ENCODE measurements around the gene C21orf58.

C21orf58 gene

DNA sequence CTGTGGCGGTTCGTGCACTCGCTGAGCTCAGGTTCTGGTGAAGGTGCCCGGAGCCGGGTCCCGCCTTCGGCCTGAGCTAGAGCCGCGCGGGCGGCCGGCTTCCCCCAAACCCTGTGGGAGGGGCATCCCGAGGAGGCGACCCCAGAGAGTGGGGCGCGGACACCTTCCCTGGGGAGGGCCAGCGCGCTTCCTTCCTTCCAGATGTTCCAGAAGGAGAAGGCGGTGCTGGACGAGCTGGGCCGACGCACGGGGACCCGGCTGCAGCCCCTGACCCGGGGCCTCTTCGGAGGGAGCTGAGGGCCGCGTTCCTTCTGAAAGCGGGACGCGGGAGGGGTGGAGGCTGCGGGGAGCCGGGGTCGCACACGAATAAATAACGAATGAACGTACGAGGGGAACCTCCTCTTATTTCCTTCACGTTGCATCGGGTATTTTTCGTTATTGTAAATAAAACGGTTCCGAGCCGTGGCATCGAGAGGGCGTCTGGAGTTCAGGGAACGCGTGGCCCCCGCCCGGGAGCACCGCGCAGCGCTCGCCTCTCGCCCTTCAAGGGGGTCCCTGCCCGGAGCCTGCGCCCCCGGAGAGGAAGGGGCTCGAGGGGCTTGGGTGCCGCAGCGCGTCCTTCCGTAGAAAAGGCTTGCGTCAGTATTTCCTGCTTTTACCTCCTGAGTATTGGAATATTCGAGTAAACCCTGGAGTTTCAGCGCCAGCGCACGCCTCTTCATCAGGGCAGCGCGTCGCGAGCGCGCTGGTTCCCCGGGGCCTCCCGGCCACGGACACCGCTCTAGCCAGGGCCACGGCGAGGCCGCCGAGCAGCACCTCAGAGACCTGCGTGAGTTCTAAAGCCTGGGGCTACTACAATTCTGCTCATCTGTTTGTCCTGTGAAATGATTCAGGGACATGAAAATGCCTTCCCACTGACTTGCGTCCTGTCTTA, 26.1 kb downstream of the C21orf58 start:
- in situ Hi-C loops (cut with MboI; ENCODE audit: low sequenced_read_pairs): no loop called here

DNA sequence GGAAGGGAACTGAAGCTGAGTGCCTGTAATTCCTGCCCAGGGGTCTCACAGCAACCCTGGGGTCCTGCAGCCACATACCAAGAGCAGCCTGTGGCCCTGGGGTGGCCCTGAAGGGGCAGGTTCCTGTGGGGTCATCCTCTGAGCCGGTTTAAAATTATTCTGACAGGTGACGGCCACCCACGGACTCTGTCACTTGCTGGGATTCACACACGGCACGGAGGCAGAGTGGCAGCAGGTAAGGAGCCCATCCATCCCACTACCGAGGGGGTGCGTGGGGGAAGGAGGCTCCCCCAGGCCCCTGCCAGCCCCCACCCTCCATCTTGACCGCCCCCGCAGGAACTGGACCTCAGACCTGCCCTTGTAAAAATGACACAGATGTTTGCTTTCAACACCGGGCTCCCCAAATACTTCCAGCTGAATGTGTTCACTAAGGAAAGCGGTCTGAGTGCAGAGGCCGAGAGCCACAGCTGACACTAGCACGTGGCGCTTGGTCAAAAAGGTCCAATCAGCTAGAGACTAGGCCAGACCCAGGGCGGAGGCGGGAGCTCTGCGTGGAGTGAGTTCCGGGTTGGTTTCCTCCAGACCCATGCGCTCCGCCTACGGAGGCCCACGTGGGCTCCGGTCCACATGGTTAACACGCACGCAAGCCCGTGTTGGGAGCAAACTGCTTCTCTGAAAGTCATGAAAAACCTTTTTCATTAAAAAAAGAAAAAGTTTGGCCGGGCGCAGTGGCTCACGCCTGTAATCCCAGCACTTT, 27.5 kb downstream of the C21orf58 start:
- in situ Hi-C loops (cut with MboI; ENCODE audit: low sequenced_read_pairs): no loop called here

DNA sequence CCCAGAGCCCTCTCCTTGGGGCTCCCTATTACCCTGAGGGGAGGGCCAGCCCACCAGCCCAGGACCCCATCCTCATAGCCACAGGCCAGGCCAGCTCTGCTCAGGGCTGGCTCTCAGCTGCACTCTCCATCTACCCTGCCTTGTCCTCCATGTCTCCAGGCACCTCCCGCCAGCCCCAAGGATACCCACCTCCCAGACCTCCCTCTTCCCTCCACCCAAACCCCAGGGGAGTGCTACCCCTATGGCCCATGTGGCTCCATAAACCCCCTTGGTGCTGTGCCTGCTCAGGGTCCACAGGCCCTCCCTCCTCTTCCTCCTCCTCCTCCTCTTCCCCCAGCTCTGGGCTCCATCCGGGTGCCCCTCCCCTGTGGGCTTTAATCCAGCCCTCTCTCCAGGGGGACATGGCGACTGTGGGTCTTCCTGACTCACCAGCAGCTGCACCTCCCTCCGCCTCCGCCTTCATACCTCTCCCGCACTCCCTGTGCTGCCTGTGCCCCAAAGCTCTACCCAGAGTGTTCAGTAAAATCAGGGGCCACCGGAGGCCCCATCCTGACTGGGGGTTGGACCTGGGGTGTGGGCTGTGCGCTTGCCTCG, 28.4 kb downstream of the C21orf58 start:
- in situ Hi-C loops (cut with MboI; ENCODE audit: low sequenced_read_pairs): no loop called here

DNA sequence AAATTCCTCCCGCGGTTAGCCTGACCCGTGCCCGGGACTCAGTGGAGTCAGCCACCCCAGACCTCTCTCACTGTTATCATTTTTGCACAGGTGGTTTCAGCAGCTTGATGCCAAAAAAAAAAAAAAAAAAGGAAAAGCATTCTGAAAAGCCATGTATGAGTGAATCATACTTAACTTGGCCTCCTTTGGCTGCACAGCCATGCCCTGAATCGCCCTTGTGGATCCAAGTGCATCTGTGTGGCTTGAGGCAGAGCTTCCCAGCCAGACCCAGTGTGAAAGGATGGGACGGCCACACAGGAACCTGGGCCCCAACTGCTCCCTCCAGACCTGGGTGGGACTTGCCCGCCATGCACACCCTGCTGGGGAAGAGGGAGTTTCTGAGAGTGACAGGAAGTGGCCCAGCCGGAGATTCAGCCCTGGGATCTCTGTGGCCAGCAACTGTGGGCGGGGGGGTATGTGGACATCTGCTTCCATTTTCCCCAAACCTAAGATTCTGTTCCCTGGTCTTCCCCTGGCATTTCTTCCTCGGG, 29.0 kb downstream of the C21orf58 start:
- in situ Hi-C loops (cut with MboI; ENCODE audit: low sequenced_read_pairs): no loop called here

DNA sequence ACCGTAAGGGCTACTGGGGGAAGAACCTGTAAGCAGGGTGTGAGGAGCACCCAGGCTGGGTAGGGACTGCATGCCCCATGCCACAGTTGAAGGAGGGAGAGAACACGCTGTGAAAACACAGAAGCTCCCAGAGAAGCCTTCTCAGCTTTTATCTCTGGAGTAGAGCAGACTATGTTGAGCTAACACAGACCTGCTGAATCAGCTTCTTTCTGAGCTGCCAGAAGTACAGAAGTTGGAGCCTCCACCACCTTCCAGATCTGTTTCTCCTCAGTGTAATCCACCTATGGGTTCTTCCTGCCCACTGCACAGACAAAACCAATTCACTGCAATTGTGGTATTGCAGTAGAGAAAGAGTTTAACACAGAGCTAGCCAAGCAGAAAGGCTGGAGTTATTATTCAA, 32.1 kb downstream of the C21orf58 start:
- in situ Hi-C loops (cut with MboI; ENCODE audit: low sequenced_read_pairs): no loop called here

DNA sequence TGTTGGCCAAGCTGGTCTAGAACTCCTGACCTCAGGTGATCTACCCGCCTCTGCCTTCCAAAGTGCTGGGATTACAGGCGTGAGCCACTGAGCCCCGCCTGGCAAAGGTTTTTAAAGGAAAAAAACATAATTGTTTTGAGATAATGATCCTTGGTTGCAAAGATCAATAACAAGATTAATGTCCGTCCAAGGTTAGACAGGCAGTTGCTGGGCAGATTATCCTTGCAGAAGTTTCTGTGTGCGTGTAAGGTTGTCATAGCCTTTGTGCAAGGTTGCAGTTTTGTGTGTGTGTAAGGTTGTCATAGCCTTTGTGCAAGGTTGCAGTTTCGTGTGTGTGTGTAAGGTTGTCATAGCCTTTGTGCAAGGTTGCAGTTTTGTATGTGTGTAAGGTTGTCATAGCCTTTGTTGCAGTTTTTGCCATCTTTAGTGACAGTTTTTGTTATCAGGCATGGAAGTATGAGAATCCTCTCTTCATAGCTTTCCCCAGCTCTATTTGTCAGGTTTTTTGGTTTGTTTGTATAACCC, 34.0 kb downstream of the C21orf58 start:
- in situ Hi-C loops (cut with MboI; ENCODE audit: low sequenced_read_pairs): no loop called here

DNA sequence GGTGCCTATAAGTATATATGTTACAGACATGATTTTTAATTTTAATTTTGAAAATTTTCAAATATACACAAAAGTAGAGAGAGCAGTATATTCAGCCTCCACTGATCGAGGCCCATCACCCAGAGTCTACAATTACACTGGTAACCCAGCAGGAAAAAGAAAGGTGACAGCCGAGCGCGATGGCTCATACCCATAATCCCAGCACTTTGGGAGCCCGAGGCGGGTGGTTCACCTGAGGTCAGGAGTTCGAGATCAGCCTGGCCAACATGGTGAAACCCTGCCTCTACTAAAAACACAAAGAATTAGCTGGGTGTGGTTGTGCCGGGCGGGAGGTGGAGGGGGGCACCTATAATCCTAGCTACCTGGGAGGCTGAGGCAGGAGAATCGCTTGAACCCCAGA, 36.1 kb downstream of the C21orf58 start:
- in situ Hi-C loops (cut with MboI; ENCODE audit: low sequenced_read_pairs): no loop called here

DNA sequence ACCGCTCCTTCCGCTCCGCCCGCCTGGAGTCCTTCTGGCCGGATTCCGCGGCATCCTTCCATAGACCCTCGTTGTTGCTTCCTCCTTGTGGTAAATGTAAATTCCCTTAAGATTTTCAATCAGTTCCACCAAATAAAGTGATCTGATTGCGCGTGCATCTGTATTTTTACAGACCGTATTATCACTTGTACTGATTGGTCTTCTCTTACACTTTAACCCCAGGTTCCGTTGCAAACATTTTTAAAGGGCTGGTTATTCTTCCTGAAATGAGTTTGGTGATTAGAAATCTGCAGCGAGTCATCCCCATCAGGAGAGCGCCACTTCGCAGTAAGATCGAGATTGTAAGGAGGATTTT, 37.0 kb downstream of the C21orf58 start:
- in situ Hi-C loops (cut with MboI; ENCODE audit: low sequenced_read_pairs): no loop called here

DNA sequence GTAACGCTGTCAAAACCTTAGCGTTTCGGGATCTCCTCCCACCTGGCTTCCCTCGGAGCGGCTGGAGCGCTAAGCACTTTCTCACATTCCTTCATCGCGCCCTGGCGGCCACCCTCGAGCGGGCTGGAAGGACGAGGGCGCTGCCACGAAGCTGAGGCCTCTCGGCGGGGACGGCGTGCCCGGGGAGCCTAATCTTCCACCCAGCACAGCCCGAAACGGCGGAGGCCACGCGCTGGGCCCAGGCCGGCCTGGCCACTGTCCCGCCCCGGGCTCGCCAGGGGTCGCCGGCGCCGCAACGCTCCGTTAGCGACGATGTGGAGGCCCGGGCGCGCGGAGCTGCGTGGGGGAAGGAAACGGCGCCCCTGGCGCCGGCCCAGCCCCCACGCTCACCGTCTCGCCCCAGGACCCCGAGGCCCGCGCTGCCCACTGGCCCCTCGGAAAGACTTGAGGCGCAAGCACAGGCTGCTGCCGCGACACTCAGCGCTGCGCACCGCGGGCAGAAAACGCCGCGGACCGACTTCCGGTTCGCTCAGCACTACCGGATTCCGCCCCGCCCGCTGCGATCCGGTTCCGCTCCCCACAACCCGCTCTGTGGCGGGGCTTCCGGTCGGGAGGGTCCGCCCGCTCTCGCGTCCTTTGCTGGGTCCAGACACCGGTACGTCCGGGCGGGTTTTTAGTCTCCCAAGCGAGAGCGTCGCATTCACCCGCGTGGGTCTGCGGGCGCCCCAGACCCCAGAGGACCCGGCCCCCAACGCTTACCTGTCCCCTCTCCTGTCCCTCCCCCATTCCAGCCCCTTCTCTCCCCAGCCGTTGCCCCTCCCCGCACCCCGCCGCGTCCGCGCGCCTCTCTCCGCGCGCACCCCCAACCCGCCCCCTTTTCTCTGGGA, 37.7 kb downstream of the C21orf58 start, which contains the start of gene YBEY:
TSS of gene YBEY (plus strand) at position 582 of the 887 bp plus-strand sequence. CDS start 572 bp downstream, outside the sequence.
- in situ Hi-C loops (cut with MboI; ENCODE audit: low sequenced_read_pairs): no loop called here

DNA sequence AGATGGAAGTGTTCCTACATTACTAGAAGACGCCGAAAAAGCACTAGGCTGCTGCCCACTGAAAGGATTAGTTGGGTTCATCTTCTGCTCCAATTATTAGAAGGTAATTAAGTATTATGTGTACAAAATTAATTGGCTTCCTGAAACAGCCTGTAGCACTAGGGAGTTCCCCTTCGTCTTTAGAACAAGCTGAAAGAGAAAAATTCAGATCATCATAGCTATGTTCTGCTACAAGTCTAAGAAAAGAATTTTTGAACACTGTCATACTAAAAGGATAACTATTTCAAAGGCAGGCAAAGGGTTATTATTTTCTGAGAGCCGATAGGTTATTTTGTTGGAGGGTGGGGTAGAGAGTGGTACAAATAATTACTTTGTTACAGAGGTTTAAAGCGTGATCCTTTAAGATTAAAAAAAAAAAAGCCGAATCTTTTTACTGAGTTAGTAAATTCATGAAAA, 38.4 kb downstream of the C21orf58 start, which contains the start of gene MCM3AP:
TSS of gene MCM3AP (minus strand) at position 406 of the 456 bp plus-strand sequence. CDS start at position 81, 325 bp downstream.
- in situ Hi-C loops (cut with MboI; ENCODE audit: low sequenced_read_pairs): no loop called here

DNA sequence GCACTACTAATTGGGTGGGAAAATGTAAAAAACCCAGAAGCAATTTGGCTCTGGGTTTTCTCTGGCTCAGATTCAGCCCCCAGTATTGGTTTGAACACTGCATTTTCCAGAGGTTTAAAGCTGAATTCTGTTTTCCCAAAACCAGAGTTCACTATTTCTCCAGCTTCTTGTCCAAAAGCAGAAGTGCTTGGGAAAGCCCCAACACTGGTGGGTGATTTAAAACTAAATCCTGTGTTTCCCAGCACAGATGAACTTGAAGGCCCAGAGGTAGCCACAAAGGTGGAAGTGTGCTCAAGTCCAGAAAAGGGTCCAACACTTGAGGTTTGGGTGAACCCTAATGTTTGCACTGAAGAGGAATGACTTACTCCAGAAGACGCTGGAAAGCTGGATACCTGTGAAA, 38.9 kb downstream of the C21orf58 start:
- in situ Hi-C loops (cut with MboI; ENCODE audit: low sequenced_read_pairs): no loop called here

DNA sequence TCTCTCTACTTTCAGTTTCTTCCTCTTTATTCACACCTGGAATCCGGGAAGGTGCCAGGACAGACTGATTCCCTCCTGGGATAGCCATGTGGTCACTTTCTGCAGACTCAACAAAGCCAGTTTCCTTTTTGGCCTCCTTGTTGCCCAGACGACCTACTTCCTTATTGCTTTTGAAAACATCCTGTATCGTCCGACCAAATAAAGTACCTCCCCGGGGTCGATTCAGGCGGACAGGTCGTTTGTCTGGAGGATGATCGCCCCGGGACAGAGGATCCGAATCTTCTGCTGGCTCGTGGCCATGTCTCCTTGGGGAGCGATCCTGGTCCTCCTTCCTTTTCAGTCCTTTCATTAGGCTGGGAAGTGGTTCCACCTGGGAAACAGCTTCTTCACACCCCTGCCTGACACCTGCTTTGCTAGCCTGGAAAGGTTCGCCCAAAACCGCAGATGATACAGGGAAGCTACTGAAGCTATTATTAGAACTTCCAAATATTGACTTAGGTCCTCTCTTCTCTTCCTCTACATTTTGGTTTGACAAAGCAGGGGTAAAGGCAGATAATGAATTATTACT, 39.5 kb downstream of the C21orf58 start:
- in situ Hi-C loops (cut with MboI; ENCODE audit: low sequenced_read_pairs): no loop called here

DNA sequence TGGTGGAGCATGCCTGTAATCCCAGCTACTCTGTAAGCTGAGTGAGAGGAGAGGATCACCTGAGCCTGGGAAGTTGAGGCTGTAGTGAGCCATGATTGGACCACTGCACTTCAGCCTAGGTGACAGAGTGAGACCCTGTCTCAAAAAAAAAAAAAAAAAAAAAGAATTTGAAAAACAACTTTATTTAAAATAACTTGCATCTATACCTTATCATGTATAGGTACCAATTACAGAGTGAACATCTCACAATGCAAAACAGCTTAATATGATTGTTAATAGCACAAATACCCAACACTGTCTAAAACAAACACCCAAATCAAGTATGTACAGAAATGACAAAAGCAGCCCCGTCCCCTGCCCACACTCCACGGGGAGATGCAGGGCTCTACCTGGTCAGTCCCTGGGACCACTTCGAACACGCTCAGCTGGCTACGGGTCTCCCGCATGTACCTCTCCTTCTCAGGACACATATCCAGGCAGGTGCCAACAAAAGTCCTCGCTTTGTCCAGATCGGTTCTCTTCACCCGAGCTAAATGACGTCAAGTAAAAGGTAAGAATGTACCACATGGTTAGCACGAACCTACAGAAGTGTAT, 48.8 kb downstream of the C21orf58 start:
- in situ Hi-C loops (cut with MboI; ENCODE audit: low sequenced_read_pairs): no loop called here

DNA sequence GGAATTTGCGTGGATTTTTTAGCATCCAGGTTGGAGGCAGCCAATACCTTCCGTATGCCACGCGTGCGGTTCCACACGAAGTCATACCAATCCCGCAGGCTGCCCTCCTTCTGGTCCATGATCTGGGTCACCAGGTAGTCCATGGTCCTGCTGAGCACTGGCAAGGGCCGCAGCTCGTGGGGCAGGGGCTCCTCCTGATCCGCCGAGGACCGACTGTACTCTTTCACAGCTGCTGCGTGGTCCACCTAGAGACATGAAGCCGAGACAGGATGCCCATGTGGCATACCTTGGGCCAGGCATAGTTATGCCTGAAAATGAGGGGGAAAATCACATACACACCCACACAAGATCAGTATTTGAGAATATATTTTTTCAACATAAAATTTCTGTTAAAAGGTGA, 50.3 kb downstream of the C21orf58 start:
- in situ Hi-C loops (cut with MboI; ENCODE audit: low sequenced_read_pairs): no loop called here

DNA sequence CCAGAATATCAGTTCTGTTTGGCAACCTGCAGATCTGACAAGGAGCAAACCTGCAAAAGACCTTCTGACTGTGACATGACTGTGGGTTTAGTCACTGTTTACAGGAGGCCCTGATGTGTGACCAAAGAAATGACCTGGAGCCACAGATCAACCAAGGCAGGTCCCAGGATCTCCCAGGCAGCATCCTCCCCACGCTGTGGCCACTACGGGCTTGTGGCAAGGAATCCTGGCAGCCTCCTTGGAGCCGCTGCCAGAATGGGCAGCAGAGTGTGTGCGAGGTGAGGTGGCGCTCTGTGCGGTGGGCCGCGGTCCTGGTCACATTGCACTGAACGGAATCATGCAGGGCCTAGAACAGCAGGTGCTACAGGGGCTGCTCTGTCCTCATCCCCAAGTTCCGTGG, 54.2 kb downstream of the C21orf58 start:
- in situ Hi-C loops (cut with MboI; ENCODE audit: low sequenced_read_pairs): no loop called here

DNA sequence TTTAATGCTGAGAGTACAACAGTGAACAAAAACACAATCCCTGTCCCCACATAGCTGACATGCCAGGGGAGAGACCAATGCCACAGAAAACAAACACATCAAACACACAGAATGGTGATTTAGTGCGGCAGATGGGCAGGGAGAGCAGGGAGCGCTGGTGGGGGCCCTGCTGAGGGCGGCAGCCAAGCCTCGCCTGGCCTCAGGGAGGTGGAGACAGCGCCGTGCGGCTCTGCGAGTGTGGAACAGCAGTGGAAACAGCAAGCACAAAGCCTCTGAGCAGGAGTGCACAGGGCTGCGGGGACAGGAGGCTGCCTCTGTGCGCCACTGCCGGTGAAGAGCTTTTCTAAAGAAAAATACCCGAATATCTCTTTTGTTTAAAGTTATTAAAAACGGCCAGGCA, 55.3 kb downstream of the C21orf58 start:
- in situ Hi-C loops (cut with MboI; ENCODE audit: low sequenced_read_pairs): no loop called here

DNA sequence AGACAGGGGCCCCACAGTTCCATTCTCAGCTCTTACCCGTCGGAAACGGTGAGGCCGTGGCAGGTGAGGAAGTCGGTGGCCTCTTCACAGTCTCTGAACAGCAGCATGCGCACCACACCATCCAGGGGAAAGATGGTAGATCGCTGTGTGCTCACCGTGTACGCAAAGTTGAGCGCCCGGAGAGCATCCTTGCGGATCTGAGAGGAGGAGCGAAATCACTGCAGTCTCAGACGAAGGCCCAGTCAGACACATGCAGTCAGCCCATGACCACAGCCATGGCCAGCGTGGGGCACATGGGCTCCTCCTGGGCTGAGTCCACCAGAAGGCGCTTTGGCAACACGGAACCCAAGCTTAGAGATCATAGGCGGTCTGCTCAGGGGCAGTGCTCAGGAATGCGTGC, 56.7 kb downstream of the C21orf58 start:
- in situ Hi-C loops (cut with MboI; ENCODE audit: low sequenced_read_pairs): no loop called here

DNA sequence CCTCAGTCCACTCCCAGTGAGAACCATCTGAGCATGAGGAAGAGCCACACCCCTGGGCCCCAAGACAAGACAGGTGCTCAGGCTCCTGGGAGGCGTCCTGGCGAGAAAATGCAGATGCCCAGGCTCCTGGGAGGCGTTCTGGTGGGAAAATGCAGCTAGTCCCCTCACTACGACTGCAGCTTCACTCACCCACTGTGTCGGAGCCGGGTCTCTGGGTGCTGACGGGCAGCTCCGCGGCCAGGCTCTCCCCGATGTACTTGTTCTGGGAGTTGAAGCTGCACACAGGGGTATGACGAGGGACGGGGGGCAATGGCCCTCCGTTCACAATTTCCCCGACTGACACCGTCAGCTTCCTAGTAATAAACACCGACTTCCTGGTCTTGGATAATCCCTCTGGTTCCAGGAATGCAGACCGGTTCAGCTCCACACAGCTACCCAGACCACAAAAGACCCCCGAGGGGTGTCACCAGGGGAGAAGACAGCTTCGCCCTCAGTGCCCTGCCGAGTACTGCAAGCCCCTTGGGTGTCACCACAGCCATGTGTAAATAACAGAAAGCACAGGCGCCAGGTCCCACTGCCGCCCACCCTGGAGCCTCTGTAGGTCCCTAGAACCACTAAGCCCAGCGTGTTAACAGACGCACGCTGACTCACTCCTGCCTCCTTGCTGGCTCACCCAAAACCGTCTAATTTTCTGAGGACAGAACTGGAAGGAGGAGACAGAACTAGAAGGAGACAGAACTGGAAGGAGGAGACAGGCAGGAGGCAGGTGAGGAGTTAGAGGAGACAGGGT, 57.7 kb downstream of the C21orf58 start:
- in situ Hi-C loops (cut with MboI; ENCODE audit: low sequenced_read_pairs): no loop called here

All from hTERT RPE-1 (cell line).